Activated CD8-positive, alpha-beta T cell treated with anti-CD3 and anti-CD28 coated beads for 36 hours (primary cell): ENCODE results near the gene ZNF484. TPM values are rescaled to one million over a fixed set of nuclear protein-coding genes. Genes with fewer than 3 reads are reported as not detected.
"Not testable (repeated sequence)": the region's sequence is repeated elsewhere in the genome, so short reads cannot be mapped to it uniquely, and the experiment has no call there.

ENCODE experiments used
- ATAC-seq: fragments of 200-7000 bp; cut with Tn5 transposase; one replicate; pipeline ENCODE4 v1.10.0; 2021; ENCODE audit warnings: mild to moderate bottlenecking, moderate library complexity
- CTCF ChIA-PET: fragments of 350-600 bp; sonication (Branson Sonifier 250); formaldehyde crosslinking; loops from one replicate; lab custom pipeline; 2021; ENCODE audit warnings: antibody characterized with exemption; lab: Charles Lee
- POLR2A ChIA-PET: fragments of 350-600 bp; sonication (Branson Sonifier 250); formaldehyde crosslinking; loops from one replicate; lab custom pipeline; 2021; ENCODE audit warnings: antibody characterized with exemption; lab: Charles Lee
- DNase-seq: peaks from one replicate; pipeline ENCODE4 v3.0.0-alpha.2; 2020
- H3K27ac Mint-ChIP-seq: one replicate; pipeline ENCODE4 v1.8.0; 2021; ENCODE audit warnings: mild to moderate bottlenecking, mixed read lengths
- H3K27me3 Mint-ChIP-seq: one replicate; pipeline ENCODE4 v1.8.0; 2021; ENCODE audit warnings: mixed read lengths
- H3K36me3 Mint-ChIP-seq: one replicate; pipeline ENCODE4 v1.8.0; 2021; ENCODE audit warnings: low read depth, mixed read lengths
- H3K4me1 Mint-ChIP-seq: one replicate; pipeline ENCODE4 v1.8.0; 2021; ENCODE audit warnings: low read depth, mixed read lengths
- H3K4me3 Mint-ChIP-seq: one replicate; pipeline ENCODE4 v1.8.0; 2021; ENCODE audit warnings: mild to moderate bottlenecking, moderate library complexity, mixed read lengths
- H3K9me3 Mint-ChIP-seq: one replicate; pipeline ENCODE4 v1.8.0; 2021; ENCODE audit warnings: mixed read lengths
- intact Hi-C: fragments of 100-400 bp; cut with micrococcal nuclease; formaldehyde crosslinking; loops from one replicate; pipeline ENCODE4 v1.10.0; 2022
- total RNA-seq, 2 experiments: library from RNA; stranded (reverse); gene quantifications; one replicate each; pipeline ENCODE4 v1.2.3, GENCODE V29; 2021
- TF ChIP-seq, protein P1 (sequence below): fragments of 200-600 bp; IDR thresholded peaks from one replicate; pipeline ENCODE4 v1.8.0; 2022; ENCODE audit warnings: antibody characterized with exemption, mild to moderate bottlenecking

ZNF484 gene
- total RNA-seq, 2 experiments from 2014 or later: 5.8 to 6.2 TPM

DNA sequence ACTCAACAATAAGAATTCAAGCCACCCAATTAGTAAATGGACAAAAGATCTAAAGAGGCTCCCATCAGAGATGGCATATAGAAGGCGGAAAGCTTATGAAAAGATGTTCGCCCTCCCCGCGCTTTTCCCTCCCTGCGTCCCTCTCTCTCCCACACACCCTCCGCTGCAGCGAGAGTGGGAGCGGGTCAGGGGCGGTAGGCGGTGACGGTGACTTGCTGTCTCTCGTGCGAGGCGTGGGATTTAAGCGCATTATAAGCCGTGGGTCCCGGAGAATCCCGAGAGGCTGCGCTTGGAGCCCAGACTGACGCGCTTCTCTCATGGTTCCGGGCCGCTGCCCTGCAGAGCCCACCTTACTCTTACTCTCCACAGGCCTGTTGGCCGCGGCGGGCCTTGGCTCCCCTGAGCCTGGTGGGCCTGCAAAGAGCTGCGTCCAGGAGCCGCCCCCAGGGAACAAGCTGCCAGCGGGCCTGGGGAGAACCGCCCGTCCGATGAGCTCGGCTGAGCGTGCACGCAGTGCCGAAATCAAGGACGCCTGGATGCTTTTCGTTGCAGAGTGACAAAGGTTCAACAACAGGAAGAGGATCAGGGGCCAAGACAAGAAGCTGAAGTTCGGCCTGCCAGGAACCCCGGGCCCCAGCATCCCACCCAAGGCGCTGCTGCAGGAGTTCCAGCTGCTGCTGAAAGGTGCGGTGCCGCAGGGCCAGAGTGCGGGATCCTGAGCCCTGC, 70.6 kb downstream of the ZNF484 start:
- TF ChIP-seq, protein P1, sequence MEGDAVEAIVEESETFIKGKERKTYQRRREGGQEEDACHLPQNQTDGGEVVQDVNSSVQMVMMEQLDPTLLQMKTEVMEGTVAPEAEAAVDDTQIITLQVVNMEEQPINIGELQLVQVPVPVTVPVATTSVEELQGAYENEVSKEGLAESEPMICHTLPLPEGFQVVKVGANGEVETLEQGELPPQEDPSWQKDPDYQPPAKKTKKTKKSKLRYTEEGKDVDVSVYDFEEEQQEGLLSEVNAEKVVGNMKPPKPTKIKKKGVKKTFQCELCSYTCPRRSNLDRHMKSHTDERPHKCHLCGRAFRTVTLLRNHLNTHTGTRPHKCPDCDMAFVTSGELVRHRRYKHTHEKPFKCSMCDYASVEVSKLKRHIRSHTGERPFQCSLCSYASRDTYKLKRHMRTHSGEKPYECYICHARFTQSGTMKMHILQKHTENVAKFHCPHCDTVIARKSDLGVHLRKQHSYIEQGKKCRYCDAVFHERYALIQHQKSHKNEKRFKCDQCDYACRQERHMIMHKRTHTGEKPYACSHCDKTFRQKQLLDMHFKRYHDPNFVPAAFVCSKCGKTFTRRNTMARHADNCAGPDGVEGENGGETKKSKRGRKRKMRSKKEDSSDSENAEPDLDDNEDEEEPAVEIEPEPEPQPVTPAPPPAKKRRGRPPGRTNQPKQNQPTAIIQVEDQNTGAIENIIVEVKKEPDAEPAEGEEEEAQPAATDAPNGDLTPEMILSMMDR: no peak
- H3K4me1 Mint-ChIP-seq: peaks cover 15% of the 10 kb centered on the region
- H3K27ac Mint-ChIP-seq: no peak overlapping the region
- ATAC-seq (no peak), DNase-seq (no peak)
- intact Hi-C loops: no loop called here
- peaks cover 43% of the 10 kb centered on the region for H3K27me3 Mint-ChIP-seq
- ChIA-PET CTCF (interaction anchor here (0.6 kb wide), 1 partner anchor 13 kb away, joined by 3 read pairs; no protein-coding TSS in a partner anchor), POLR2A (interaction anchor here (0.5 to 1.3 kb wide), 4 partner anchors 61 to 137 kb away, joined by 3 to 4 read pairs (median 4); partner anchors contain the start of gene IPPK)
- H3K4me3 Mint-ChIP-seq: no peak overlapping the region
- no peaks in the 10 kb centered on the region for H3K9me3 Mint-ChIP-seq
- H3K36me3 Mint-ChIP-seq: no peaks in the 10 kb centered on the region

DNA sequence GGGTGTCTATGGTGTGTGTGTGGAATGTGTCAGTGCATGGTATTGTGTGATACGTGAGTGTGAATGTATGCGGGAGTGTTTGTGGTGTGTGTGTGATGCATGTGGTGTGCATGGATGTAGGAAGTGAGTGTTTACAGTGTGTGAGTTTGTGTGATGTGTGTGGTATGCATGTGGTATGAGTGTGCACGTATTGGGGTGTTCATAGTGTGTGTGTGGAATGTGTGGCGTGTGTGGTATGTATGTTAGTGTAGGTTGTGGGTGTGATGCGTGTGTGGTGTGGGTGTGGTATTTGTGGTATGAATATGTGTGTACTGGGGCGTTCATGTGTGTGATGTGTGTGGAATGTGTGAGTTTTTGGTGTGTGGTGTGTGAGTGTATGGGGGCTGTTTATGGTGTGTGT, 73.1 kb downstream of the ZNF484 start:
- H3K9me3 Mint-ChIP-seq: no peaks in the 10 kb centered on the region
- no peak for ATAC-seq
- intact Hi-C loops: no loop called here
- TF ChIP-seq, protein P1: no peak
- DNase-seq: no peak
- no peak overlapping the region for H3K4me3 Mint-ChIP-seq
- peaks cover 11% of the 10 kb centered on the region for H3K4me1 Mint-ChIP-seq
- H3K27ac Mint-ChIP-seq: no peak overlapping the region
- POLR2A ChIA-PET: no interaction called here
- CTCF ChIA-PET: no interaction called here
- H3K36me3 Mint-ChIP-seq: no peaks in the 10 kb centered on the region
- H3K27me3 Mint-ChIP-seq: peaks cover 29% of the 10 kb centered on the region

DNA sequence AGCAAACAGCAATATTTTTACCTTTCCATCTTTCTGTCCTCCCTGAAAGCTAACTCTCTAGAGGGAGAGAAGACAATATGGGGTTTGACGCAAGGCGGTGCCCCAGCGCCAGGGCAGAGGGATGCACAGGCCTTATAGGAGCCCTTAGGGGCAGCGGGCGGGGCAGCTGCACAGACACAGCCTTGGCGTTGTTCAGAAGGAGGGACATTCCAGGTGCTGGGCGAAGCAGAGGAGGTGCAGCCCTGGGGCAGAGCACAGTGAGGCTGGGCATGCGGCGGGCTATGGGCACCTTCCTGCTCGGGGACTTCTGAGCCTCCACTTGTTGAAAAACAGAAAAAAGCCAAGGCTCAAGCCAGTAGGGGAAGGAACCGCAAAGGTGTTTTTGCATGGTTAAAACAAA, 79.5 kb downstream of the ZNF484 start:
- ATAC-seq (no peak), DNase-seq (no peak)
- intact Hi-C loops: loop anchor here (10.0 kb wide), 1 partner anchor 664 kb away; no protein-coding TSS in a partner anchor
- ChIA-PET CTCF (interaction anchor here (1.1 to 1.2 kb wide), 2 partner anchors 8 to 11 kb away, joined by 4 read pairs; no protein-coding TSS in a partner anchor), POLR2A (no interaction called here)
- H3K4me1 Mint-ChIP-seq: no peaks in the 10 kb centered on the region
- no peaks in the 10 kb centered on the region for H3K9me3 Mint-ChIP-seq
- TF ChIP-seq, protein P1: no peak
- H3K27me3 Mint-ChIP-seq: peaks cover 11% of the 10 kb centered on the region
- H3K36me3 Mint-ChIP-seq: no peaks in the 10 kb centered on the region
- no peak overlapping the region for H3K4me3 Mint-ChIP-seq
- H3K27ac Mint-ChIP-seq: no peak overlapping the region

DNA sequence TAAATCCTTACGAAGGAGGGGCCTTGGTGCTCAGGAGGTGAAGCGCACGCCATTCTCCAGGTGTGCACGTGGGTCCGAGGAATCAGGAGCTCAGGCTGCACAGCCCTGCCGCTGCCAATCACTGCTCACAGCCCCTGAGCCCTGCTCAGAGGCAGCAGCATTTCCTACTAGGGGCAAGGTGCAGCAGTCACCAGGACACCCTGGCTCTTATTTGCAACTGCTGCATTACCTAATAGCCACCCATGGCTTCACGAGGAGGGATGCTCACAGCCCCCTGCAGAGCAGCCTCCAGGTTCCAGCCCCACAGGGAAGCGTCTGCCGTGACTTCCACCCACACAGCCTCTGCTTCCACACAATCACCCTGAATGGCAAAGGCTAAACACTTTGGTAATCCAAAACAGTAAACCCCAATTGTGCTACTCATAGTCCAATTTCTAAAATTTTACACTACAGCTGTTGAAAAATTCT, 81.5 kb downstream of the ZNF484 start:
- H3K27me3 Mint-ChIP-seq, POLR2A ChIA-PET, H3K4me1 Mint-ChIP-seq, H3K4me3 Mint-ChIP-seq, ATAC-seq, H3K36me3 Mint-ChIP-seq, CTCF ChIA-PET, DNase-seq, H3K27ac Mint-ChIP-seq, H3K9me3 Mint-ChIP-seq: not testable (repeated sequence)
- intact Hi-C loops: loop anchor here (10.0 kb wide), 1 partner anchor 662 kb away; no protein-coding TSS in a partner anchor

DNA sequence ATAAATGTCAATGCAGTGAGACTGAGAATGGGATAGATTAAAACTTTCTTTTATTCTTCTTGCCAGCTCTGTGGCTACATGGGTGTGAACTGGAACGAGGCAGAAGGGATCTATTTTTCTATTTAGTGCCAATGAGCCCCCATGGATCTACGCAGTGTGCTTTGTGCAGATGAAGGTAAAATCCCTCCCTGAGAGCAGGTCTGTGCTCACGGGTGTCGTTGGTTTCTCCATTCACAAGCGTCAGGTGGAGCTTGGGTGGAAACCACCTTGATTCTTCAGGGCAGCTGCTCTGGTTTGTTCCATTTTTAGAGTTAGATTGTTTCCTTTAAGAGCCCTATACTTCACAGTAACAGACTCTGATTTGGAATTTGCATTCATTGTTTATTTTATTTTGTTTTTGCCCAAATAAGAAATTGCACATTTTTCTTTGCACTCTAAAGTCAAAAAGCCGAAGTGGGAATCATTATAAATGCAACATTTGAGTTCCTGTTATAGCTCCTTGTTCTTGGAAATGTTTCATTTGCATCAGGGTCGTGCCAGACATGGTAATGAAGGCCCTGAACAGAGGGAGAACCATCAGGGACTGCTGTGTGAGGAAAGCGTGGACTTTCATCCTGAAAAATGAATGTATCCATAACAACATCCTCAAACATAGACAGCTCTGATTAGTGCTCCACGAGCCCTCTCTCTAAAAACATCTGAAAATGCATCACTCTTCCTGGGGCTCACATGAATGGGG, 82.1 kb downstream of the ZNF484 start:
- ChIA-PET CTCF (no interaction called here), POLR2A (no interaction called here)
- no peak overlapping the region for H3K4me3 Mint-ChIP-seq
- H3K4me1 Mint-ChIP-seq: peaks cover 2% of the 10 kb centered on the region
- intact Hi-C loops: loop anchor here (10.0 kb wide), 1 partner anchor 661 kb away; no protein-coding TSS in a partner anchor
- H3K27ac Mint-ChIP-seq: no peak overlapping the region
- H3K27me3 Mint-ChIP-seq: peaks cover 8% of the 10 kb centered on the region
- no peaks in the 10 kb centered on the region for H3K9me3 Mint-ChIP-seq
- ATAC-seq (no peak), DNase-seq (no peak)
- TF ChIP-seq, protein P1: no peak
- no peaks in the 10 kb centered on the region for H3K36me3 Mint-ChIP-seq

Other genes starting within 250 kb of the ZNF484 start
- gene IPPK, start 207.9 kb downstream of the ZNF484 start, total RNA-seq: 10 to 100 TPM; 12.5 to 15.8 TPM
- 10 to 100 TPM; 14.2 to 16.8 TPM for gene BICD2, start 113.2 kb downstream of the ZNF484 start, total RNA-seq
- 10 to 100 TPM; 41.6 to 43.5 TPM for gene FGD3, start 69.5 kb upstream of the ZNF484 start, total RNA-seq
- gene SUSD3, start 180.7 kb upstream of the ZNF484 start, total RNA-seq: 10 to 100 TPM; 34.6 to 36.7 TPM
- 10 to 100 TPM; 42.9 to 43.4 TPM for gene CARD19, start 218.2 kb upstream of the ZNF484 start, total RNA-seq